Panc1 (cell line): Measurements from ENCODE around the gene PNRC2. TPM values are rescaled to one million over a fixed set of nuclear protein-coding genes. Genes with fewer than 3 reads are reported as not detected.

ENCODE experiments used
- ATAC-seq: fragments of 200-7000 bp; cut with Tn5 transposase; 2 replicates; pipeline ENCODE4 v1.9.1; 2020; ENCODE audit warnings: mild to moderate bottlenecking, moderate library complexity
- BruUV-seq: library from RNA; stranded (reverse); fragments of 400-500 nt; replicated peaks from 2 replicates; lab custom pipeline; 2021; lab: Mats Ljungman, UMichigan
- CTCF ChIA-PET: fragments of 300-600 bp; sonication (Branson Sonifier 250); formaldehyde crosslinking; loops from one replicate; lab custom pipeline; 2022; ENCODE audit warnings: antibody characterized with exemption; lab: Charles Lee
- POLR2A ChIA-PET: fragments of 300-600 bp; sonication (Branson Sonifier 250); formaldehyde crosslinking; loops from one replicate; lab custom pipeline; 2022; ENCODE audit warnings: antibody characterized with exemption; lab: Charles Lee
- DNase-seq: peaks from one replicate; pipeline ENCODE4 v3.0.0-alpha.2; 2010; ENCODE audit warnings: low read depth, low spot score
- H3K27ac ChIP-seq: 2 replicates; pipeline ENCODE4 v1.5.1; 2011; ENCODE audit warnings: mild to moderate bottlenecking, low read length, inconsistent platforms
- H3K27me3 ChIP-seq: fragments of 200-500 bp; sonication (Bioruptor generic); 2 replicates; pipeline ENCODE4 v1.6.0; 2014; ENCODE audit warnings: low read length, inconsistent platforms; ENCODE audit not compliant: control insufficient read depth, insufficient read depth
- H3K36me3 ChIP-seq: fragments of 200-500 bp; sonication (Bioruptor generic); 2 replicates; pipeline ENCODE4 v1.5.1; 2014; ENCODE audit warnings: inconsistent platforms, mild to moderate bottlenecking, low read length, moderate library complexity; ENCODE audit not compliant: control insufficient read depth, insufficient read depth
- H3K4me1 ChIP-seq: 2 replicates; pipeline ENCODE4 v1.5.1; 2011; ENCODE audit warnings: inconsistent platforms, mild to moderate bottlenecking, low read length, moderate library complexity; ENCODE audit not compliant: control insufficient read depth, insufficient read depth
- H3K4me3 ChIP-seq, 2 experiments: 2 replicates each; pipeline ENCODE4 v1.5.1; 2011 to 2012; ENCODE audit warnings: low read depth in 2 of 2, low read length in 2 of 2, mild to moderate bottlenecking in 2 of 2, inconsistent platforms in 1 of 2, moderate library complexity in 1 of 2
- H3K9me3 ChIP-seq: fragments of 200-500 bp; sonication (Bioruptor generic); 2 replicates; pipeline ENCODE4 v1.5.1; 2014; ENCODE audit warnings: low read depth, mild to moderate bottlenecking, inconsistent platforms, low read length, moderate library complexity; ENCODE audit not compliant: control insufficient read depth, insufficient read depth
- POLR2AphosphoS5 ChIP-seq: IDR thresholded peaks from 2 replicates; pipeline ENCODE4 v1.6.1; 2012; ENCODE audit warnings: mild to moderate bottlenecking, low read depth, low read length, moderate library complexity
- SIN3A ChIP-seq: IDR thresholded peaks from 2 replicates; pipeline ENCODE4 v1.6.1; 2012; ENCODE audit warnings: low read depth, mild to moderate bottlenecking, low read length, moderate library complexity, borderline replicate concordance; ENCODE audit not compliant: insufficient read depth
- TCF7L2 ChIP-seq: IDR thresholded peaks from 2 replicates; pipeline ENCODE4 v1.6.1; 2011; ENCODE audit warnings: mild to moderate bottlenecking, low read depth, low read length, inconsistent platforms
- in situ Hi-C: cut with HindIII; loops from 2 replicates; pipeline ENCODE4 v1.10.0; 2016; ENCODE audit warnings: low sequenced_read_pairs, low pct_unique_long_range_greater_than_20kb
- intact Hi-C: fragments of 100-400 bp; cut with micrococcal nuclease; formaldehyde crosslinking; loops from one replicate; pipeline ENCODE4 v1.10.0; 2022; ENCODE audit not compliant: unreplicated experiment
- total RNA-seq: library from RNA; stranded (reverse); gene quantifications from one replicate; pipeline ENCODE4 v1.2.1, GENCODE V29; 2021; ENCODE audit not compliant: unreplicated experiment
- TF ChIP-seq, protein P1 (sequence below), 2 experiments: IDR thresholded peaks; 2 replicates each; pipeline ENCODE4 v1.6.1; 2011 to 2012; ENCODE audit warnings: low read depth in 2 of 2, control low read depth in 1 of 2, low read length in 1 of 2, mild to moderate bottlenecking in 1 of 2, moderate library complexity in 1 of 2; ENCODE audit not compliant: insufficient read depth in 1 of 2
- TF ChIP-seq, protein P2 (sequence below): fragments of 450-650 bp; IDR thresholded peaks from 2 replicates; pipeline ENCODE4 v1.5.1; 2017; ENCODE audit warnings: mild to moderate bottlenecking

The PNRC2 gene
- total RNA-seq, 1 experiment from 2014 or later = 97.4 TPM

DNA sequence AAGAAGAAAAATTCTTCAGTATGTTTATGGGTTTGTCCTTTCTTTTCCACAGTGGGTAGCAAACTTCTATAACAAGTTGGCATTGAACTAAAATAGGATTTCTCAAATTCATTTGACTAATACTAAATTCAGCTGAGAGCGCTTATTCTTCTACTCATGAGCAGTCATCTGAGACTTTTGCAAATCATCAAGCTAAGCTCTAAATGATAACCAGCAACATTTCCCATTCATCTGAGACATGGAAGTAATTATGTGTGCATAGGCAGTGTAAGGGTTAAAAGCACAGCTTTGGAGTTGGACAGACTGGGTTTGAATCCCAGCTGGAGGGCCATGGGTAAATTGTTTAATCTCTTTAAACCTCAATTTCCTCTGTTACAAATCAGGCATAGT, 28.1 kb upstream of the PNRC2 start:
- no peak overlapping the region for H3K27ac ChIP-seq
- ChIA-PET POLR2A (no interaction called here), CTCF (no interaction called here)
- DNase-seq = no peak
- no peak for ATAC-seq
- in situ Hi-C loops (no loop called here), intact Hi-C loops (no loop called here)
- TF ChIP-seq, protein P1, sequence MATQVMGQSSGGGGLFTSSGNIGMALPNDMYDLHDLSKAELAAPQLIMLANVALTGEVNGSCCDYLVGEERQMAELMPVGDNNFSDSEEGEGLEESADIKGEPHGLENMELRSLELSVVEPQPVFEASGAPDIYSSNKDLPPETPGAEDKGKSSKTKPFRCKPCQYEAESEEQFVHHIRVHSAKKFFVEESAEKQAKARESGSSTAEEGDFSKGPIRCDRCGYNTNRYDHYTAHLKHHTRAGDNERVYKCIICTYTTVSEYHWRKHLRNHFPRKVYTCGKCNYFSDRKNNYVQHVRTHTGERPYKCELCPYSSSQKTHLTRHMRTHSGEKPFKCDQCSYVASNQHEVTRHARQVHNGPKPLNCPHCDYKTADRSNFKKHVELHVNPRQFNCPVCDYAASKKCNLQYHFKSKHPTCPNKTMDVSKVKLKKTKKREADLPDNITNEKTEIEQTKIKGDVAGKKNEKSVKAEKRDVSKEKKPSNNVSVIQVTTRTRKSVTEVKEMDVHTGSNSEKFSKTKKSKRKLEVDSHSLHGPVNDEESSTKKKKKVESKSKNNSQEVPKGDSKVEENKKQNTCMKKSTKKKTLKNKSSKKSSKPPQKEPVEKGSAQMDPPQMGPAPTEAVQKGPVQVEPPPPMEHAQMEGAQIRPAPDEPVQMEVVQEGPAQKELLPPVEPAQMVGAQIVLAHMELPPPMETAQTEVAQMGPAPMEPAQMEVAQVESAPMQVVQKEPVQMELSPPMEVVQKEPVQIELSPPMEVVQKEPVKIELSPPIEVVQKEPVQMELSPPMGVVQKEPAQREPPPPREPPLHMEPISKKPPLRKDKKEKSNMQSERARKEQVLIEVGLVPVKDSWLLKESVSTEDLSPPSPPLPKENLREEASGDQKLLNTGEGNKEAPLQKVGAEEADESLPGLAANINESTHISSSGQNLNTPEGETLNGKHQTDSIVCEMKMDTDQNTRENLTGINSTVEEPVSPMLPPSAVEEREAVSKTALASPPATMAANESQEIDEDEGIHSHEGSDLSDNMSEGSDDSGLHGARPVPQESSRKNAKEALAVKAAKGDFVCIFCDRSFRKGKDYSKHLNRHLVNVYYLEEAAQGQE (IDR thresholded peaks at IDR 0.05; ENCODE audit: insufficient read depth in 1 of 2, low read depth in 2 of 2, low read length in 1 of 2) = no peak
- TF ChIP-seq, protein P2, sequence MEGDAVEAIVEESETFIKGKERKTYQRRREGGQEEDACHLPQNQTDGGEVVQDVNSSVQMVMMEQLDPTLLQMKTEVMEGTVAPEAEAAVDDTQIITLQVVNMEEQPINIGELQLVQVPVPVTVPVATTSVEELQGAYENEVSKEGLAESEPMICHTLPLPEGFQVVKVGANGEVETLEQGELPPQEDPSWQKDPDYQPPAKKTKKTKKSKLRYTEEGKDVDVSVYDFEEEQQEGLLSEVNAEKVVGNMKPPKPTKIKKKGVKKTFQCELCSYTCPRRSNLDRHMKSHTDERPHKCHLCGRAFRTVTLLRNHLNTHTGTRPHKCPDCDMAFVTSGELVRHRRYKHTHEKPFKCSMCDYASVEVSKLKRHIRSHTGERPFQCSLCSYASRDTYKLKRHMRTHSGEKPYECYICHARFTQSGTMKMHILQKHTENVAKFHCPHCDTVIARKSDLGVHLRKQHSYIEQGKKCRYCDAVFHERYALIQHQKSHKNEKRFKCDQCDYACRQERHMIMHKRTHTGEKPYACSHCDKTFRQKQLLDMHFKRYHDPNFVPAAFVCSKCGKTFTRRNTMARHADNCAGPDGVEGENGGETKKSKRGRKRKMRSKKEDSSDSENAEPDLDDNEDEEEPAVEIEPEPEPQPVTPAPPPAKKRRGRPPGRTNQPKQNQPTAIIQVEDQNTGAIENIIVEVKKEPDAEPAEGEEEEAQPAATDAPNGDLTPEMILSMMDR = no peak
- TF ChIP-seq TCF7L2 (no peak), SIN3A (no peak), POLR2AphosphoS5 (no peak)
- no peaks in the 10 kb centered on the region for H3K36me3 ChIP-seq
- no peaks in the 10 kb centered on the region for H3K27me3 ChIP-seq
- no peak overlapping the region for H3K4me3 ChIP-seq
- BruUV-seq = no TSS peak
- peaks cover 3% of the 10 kb centered on the region; the same call in 1 of the 2 replicates for H3K4me1 ChIP-seq
- H3K9me3 ChIP-seq = no peaks in the 10 kb centered on the region

DNA sequence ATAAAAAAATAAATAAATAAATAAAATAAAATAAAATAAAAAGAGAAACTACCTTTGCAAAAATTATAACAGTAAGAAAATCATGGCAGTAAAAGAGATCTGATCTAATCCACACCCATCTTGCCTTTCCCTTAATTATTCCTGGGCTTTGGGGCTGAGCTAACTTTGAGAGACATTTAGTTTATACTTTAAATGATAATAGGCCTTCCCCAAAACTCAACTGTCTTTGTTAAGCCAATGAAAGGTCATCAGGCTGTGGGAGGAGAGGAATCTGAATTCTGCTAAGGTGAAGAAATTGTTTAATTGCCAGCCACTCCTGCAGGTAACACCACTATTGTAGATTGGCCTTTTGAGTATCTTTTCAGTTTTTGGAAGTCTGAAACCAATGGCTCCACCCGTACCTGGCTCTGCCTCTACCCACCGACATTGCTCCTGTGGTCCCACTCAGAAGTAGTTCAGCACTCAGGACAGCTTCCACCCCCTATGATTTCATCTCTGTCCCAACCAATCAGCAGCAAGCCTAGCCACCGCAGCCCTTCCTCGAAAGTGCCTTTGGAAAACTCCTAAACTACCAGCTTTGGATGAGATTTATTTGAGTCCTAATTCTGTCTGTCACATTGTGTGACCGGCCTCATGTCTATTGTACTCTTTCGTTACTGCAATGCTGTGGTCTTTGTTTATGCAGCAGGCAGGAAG, 23.0 kb upstream of the PNRC2 start:
- intact Hi-C loops = no loop called here
- Histone ChIP-seq H3K4me1 (no peaks in the 10 kb centered on the region), H3K4me3 (no peak overlapping the region), H3K9me3 (no peaks in the 10 kb centered on the region), H3K36me3 (no peaks in the 10 kb centered on the region), H3K27me3 (no peaks in the 10 kb centered on the region), H3K27ac (no peak overlapping the region)
- ATAC-seq (no peak), DNase-seq (no peak)
- POLR2A ChIA-PET = no interaction called here
- TF ChIP-seq, protein P2 = no peak
- no peak for TF ChIP-seq SIN3A
- TF ChIP-seq, protein P1 (IDR thresholded peaks at IDR 0.05; ENCODE audit: insufficient read depth in 1 of 2, low read depth in 2 of 2, low read length in 1 of 2) = peak; percentile 61 to 65; a peak in 2 of 4 replicates
- TF ChIP-seq TCF7L2 = no peak
- BruUV-seq = no TSS peak
- in situ Hi-C loops = no loop called here
- CTCF ChIA-PET = no interaction called here
